HG03159 (cell line): Measurements from ENCODE around the gene MYH9.
"Not testable (repeated sequence)": the region's sequence is repeated elsewhere in the genome, so short reads cannot be mapped to it uniquely, and the experiment has no call there.

ENCODE experiments used
- ATAC-seq: cut with Tn5 transposase; IDR thresholded peaks from one replicate; pipeline ENCODE4 v1.9.1; 2021; ENCODE audit warnings: mild to moderate bottlenecking, moderate library complexity; ENCODE audit not compliant: unreplicated experiment

MYH9 gene

GRCh38 chr22:36415415-36416168, 27.8 kb upstream of the MYH9 start:
- ATAC-seq: no peak

DNA sequence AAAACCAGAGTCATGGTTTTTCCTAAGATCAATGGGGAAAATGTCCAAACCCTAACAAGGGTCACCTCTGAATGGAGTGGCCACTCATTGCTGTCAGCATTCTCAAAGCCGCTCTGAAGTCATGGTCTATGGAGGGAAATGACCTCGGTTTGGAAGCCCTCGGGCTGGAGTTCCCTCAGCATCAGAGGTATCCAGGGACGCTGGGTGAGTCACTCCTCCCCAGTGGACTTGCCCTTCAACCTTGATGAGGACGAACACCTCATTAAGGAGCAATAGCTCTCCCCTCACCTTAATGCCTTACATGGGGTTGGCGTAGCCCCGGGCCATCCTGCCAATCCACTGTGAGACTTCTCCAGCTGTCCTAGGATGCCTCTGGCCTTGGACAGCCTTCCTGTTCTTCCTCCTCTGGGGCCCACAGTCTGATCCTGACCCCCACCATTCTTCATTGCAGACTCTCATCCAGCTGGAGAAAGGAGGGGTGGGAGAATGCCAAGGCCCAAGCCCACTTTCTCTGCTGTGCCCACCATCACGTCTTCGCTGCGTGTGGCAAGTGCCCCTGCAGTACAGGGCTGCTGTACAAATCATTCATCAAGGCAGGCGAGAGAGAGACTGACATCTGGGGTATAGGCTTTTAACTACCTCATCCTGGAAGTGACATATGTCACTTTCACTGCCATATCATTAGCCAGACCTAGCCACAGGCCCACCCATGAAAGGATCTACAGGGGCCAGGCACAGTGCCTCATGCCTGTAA, 25.4 kb upstream of the MYH9 start:
- ATAC-seq: no peak

GRCh38 chr22:36411589-36412258, 24.0 kb upstream of the MYH9 start:
- no peak for ATAC-seq

DNA sequence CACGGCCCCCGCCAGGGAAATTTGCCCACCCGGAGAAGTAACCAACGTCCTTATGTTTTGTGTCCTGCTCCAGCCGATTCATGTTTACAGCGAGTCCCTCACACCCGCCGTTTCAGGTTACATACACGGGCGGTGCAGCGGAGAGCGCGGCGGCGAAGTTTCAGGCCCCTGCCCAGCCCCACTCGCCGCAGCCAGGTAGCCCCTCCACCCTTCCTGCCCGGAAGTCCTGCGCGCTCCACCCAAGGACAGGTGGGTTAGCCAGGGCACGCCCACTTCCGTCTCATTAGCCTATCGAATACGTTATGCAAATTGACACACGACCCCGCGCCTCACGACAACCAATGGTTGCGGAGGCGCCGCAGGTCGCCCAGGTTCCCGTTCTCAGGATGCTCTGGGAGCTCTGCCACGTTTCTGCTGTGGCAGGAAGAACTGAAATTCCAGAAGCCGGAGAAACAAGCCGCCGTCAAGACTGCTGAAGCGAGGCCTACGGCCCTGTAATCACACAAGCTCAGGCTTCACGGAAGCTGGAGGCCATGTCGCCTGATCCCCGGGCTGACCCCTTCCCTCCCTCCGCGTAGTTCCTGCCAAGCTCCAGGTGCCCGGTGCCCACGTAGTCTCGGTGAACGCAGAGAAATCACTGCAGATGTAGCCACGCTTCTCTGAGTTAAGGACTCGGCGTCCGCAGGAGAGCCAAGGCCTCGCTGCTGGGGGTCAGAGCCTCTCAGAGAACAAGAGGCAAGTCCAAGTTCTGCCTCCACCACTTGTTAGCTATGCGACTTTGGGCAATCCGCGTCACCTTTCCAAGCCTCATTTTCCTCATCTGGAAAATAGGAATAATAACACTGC, 22.4 kb upstream of the MYH9 start:
- no peak for ATAC-seq

- ATAC-seq: not testable (repeated sequence)
Observed at GRCh38 chr22:36409554-36409910, 21.8 kb upstream of the MYH9 start.

- ATAC-seq: no peak
Observed at GRCh38 chr22:36409056-36409455, 21.3 kb upstream of the MYH9 start.

GRCh38 chr22:36406721-36407120, 19.0 kb upstream of the MYH9 start:
- no peak for ATAC-seq

- no peak for ATAC-seq
Observed at GRCh38 chr22:36405671-36406538, 18.1 kb upstream of the MYH9 start.

DNA sequence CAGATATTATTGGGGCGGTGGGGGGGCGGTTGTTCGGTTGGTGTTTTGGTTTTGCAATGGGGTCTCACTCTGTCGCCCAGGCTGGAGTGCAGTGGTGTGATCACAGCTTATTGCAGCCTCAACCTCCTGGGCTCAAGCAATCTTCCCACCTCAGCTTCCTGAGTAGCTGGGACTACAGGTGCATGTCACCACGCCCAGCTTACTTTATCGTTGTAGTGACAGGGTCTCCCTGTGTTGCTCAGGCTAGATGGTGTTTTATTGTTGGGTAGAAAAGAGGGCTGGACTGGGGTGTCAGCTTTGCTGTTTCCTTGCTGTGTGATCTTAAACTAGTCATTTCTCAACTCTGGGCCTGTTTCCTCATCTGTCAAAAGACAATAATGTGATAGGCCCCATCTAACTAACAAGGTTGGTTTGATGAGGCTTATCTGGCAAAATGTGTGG, 17.5 kb upstream of the MYH9 start:
- no peak for ATAC-seq

DNA sequence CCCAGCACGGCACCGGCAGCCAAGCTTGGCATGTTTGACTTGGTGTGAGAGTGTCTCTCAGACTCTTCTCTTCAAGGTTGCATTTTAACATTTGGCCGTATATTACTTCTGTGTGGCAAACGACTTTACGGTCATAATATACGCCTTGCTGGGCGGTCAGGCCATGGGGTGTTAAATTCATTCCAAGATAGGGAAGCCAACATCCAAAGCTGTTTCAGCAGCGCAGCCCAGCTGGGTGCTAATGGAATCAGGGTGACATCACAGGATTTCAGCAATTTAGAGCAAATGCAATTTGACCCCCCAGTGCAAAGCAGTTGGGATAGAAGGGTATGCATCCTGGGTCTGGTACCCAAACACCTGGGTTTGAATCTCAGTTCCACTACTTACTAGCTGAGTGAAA, 16.7 kb upstream of the MYH9 start:
- no peak for ATAC-seq

DNA sequence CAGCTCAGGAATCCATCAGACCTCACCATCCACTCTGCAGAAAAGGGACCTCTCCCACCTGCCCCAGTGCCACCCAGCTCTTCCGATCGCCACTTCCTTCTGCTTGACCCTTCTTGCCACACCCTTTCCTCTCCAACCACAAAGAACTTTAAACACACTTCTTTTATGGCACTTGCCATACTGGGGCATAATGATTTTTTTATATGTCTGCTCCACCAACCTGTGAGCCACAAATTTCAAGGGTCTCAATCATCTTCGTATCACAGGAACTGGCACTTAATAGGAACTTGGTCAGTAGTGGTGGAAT, 11.7 kb upstream of the MYH9 start:
- ATAC-seq: no peak

DNA sequence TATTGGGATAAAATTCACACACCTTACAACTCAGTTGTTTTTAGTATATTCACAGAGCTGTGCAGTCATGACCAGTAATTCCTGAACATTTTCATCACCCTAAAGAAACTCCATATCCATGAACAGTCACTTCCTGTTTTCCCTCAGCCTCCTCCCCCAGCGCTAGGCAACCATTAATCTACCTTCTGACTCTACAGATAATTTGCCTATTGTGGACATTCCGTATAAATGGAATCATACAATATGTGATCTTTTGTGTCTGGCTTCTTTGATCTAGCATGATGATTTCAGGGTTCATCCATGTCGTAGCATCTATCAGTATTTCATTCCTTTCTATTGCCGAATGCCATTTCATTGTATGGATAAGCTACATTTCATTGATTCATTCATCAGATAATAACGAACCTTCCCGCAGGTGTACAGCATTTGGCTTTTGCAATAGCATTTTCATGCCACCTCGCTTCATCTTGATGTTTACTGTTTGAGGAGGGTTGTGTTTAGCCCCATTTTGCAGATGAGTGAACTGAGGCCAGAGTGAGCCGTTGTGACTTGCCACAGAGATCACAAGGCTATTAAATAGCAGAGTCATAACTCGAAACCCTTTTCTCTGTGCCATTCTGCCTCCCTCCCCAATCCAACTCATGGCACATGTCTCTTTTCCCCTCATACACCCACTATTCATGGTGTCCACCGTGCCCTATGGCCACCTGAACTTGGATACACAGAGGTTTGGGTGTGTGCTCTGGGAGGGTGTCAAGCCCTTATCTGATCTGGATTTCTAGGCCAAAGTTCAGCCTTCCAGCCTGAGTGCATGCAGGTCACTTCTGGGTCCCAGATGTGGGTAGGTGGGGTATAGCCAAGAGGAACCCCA, 11.1 kb upstream of the MYH9 start:
- ATAC-seq: no peak

GRCh38 chr22:36397131-36398093, 9.6 kb upstream of the MYH9 start:
- no peak for ATAC-seq

DNA sequence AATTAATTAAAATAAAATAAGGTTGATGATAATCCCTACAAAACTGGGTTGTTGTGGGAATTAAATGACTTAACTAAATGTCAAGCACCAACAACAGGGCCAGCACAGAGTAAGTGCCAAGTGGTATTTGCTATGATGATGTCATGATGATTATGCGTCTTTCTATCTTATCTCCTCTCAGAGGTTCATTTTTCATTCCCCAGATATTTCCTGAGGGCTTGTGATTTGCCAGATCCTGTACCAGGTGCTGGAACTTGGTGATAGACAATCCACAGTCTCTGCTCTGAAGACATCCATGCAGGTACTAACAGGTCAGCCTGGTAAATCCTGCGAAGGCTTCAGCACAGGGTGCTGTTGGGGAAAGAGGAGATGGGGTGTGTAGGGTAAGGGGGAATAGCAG, 8.1 kb upstream of the MYH9 start:
- no peak for ATAC-seq

DNA sequence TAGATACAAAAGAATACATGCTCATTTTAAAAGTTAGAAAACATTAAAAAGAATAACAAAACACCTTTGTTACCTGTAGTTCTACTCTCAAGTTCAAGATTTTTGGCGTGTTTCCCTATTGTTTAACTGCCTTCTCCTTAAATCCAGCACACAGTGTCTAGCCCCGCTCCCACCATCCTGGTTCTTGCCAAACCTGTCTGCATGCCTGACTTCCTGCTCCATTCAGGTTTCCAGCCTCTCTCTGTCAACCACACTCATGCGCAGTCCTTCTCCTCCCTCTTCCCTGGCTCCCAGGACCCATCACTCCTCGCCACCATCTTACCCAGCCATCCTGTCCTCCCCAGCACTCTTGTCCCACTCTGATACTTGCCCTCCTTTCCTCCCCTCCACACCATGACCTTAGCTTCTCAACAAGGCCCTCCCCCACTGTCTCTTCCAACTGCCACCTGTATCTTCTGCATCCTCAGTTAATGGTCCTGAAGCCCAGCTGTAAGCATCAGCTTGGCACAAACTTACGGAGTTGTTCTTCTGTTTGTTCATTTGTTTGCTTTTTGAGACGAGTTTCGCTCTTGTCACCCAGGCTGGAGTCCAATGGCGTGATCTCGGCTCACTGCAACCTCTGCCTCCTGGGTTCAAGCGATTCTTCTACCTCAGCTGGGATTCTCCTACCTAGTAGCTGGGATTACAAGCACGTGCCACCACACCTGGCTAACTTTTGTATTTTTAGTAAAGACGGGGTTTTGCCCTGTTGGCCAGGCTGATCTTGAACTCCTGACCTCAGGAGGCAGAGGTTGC, 7.5 kb upstream of the MYH9 start:
- no peak for ATAC-seq

- ATAC-seq: no peak
Observed at GRCh38 chr22:36391638-36392037, 3.9 kb upstream of the MYH9 start.

GRCh38 chr22:36389122-36389521, 1.4 kb upstream of the MYH9 start:
- not testable (repeated sequence) for ATAC-seq

DNA sequence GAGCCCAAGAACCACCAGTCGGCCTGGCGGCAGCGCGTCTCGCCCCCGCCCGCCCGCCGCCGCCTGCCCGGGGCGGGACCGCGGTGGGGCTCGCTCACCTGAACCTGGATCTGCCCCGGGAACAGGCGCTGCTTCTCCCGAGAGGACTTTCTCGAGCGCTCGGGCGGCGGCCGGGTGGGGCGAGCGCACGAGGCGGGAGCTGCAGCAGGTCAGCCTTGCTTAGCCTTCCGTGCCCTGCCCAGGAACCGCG, 133 bp downstream of the MYH9 start:
- no peak for ATAC-seq
